Vagina (tissue), 2 donors: ENCODE results near the gene CHST6.

Source experiments
- CTCF ChIP-seq, 3 experiments: fragments of 450-650 bp in 2 of 3; fragments of 200-600 bp in 1 of 3; sonication (generic) in 1 of 3; IDR thresholded peaks; one replicate each; pipeline ENCODE4 v1.5.1; 2017 to 2019; ENCODE audit warnings: antibody characterized with exemption in 3 of 3, mild to moderate bottlenecking in 2 of 3, moderate library complexity in 2 of 3
- POLR2A ChIP-seq, 2 donors: fragments of 450-650 bp; IDR thresholded peaks; one replicate each; pipeline ENCODE4 v1.6.1; 2017; ENCODE audit warnings: antibody characterized with exemption in 2 of 2, mild to moderate bottlenecking in 2 of 2, moderate library complexity in 2 of 2
- POLR2AphosphoS5 ChIP-seq, 2 donors: sonication (generic); formaldehyde crosslinking; IDR thresholded peaks; one replicate each; pipeline ENCODE4 v1.9.0; 2017; ENCODE audit warnings: antibody characterized with exemption in 2 of 2, mild to moderate bottlenecking in 2 of 2, low read depth in 1 of 2; ENCODE audit not compliant: insufficient read depth in 1 of 2

- TF ChIP-seq CTCF (IDR thresholded peaks at IDR 0.05): no peak
- TF ChIP-seq POLR2A (IDR thresholded peaks at IDR 0.05): no peak
- no peak for TF ChIP-seq POLR2AphosphoS5 (IDR thresholded peaks at IDR 0.05; ENCODE audit: insufficient read depth in 1 of 2, low read depth in 1 of 2)
Observed at GRCh38 chr16:75495076-75495674, at the start of gene CHST6.
